WERI-Rb-1 (cell line): ENCODE measurements around the gene ZFR2.
A peak's percentile ranks its signal among the peaks of the same experiment; 100 is the strongest.
"Not testable (repeated sequence)": the region's sequence is repeated elsewhere in the genome, so short reads cannot be mapped to it uniquely, and the experiment has no call there.

ENCODE experiments used
- DNase-seq: peaks from one replicate; pipeline ENCODE4 v3.0.0-alpha.2; 2020
- H3K27ac ChIP-seq: fragments of 250-450 bp; sonication (Bioruptor Pico); 2 replicates; pipeline ENCODE4 v1.5.1; 2020; ENCODE audit warnings: mild to moderate bottlenecking, moderate library complexity
- H3K27me3 ChIP-seq: fragments of 250-450 bp; sonication (Bioruptor Pico); 2 replicates; pipeline ENCODE4 v1.5.1; 2021; ENCODE audit warnings: mild to moderate bottlenecking, low read depth, moderate library complexity; ENCODE audit not compliant: insufficient read depth, severe bottlenecking
- H3K36me3 ChIP-seq: fragments of 250-450 bp; sonication (Bioruptor Pico); 2 replicates; pipeline ENCODE4 v1.5.1; 2020; ENCODE audit warnings: mild to moderate bottlenecking, moderate library complexity
- H3K4me3 ChIP-seq: 2 replicates; pipeline ENCODE4 v1.5.1; 2011; ENCODE audit warnings: low read depth, mild to moderate bottlenecking, control low read depth, low read length
- H3K9me3 ChIP-seq: fragments of 250-450 bp; sonication (Bioruptor Pico); 2 replicates; pipeline ENCODE4 v1.5.1; 2021; ENCODE audit warnings: mild to moderate bottlenecking, moderate library complexity; ENCODE audit not compliant: severe bottlenecking
- TF ChIP-seq, protein P1 (sequence below): IDR thresholded peaks from 2 replicates; pipeline ENCODE4 v1.5.1; 2011; ENCODE audit warnings: low read depth, mild to moderate bottlenecking, control low read depth, inconsistent platforms, low read length

The ZFR2 gene

DNA sequence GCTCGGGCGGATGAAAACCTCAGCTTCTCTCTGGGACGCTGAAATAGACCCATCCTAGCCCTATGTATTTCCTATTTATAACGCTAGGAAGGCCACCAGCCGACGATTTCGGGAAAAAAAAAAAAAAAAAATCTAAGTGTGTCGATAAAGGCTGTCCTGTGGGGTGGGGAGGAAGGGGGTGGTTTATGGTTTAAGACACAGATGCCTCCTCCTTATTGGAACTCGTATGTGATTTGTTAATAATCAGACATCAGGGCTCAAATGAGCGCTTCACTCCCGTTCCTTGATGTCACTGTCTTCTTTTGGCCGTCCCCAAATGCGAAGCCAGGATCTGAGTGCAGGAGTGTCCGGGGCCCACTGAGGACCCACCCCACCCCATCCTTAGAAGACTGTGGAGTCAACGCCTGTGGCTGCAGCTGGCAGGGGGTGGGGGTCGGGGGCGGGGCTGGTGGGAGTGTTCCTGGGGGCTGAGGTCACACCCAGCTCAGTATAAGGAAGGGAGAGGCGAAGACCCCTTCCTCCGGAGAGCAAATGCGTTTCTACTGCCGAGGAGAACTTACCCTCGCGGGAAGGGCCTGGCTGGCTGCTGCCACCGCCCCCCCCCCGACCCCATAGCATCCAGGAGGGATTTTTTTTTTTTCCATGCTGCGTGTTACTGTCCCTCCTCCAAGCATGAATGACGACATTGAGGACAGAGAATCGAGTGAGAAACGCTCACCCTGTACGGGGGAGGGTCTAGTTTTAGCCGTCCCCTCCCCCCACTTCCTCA, 12.6 kb upstream of the ZFR2 start:
- Histone ChIP-seq H3K27ac (peak overlapping the region; percentile 97), H3K36me3 (peaks cover 15% of the 10 kb centered on the region), H3K27me3 (no peaks in the 10 kb centered on the region), H3K9me3 (no peaks in the 10 kb centered on the region), H3K4me3 (peak overlapping the region; percentile 72)
- TF ChIP-seq, protein P1, sequence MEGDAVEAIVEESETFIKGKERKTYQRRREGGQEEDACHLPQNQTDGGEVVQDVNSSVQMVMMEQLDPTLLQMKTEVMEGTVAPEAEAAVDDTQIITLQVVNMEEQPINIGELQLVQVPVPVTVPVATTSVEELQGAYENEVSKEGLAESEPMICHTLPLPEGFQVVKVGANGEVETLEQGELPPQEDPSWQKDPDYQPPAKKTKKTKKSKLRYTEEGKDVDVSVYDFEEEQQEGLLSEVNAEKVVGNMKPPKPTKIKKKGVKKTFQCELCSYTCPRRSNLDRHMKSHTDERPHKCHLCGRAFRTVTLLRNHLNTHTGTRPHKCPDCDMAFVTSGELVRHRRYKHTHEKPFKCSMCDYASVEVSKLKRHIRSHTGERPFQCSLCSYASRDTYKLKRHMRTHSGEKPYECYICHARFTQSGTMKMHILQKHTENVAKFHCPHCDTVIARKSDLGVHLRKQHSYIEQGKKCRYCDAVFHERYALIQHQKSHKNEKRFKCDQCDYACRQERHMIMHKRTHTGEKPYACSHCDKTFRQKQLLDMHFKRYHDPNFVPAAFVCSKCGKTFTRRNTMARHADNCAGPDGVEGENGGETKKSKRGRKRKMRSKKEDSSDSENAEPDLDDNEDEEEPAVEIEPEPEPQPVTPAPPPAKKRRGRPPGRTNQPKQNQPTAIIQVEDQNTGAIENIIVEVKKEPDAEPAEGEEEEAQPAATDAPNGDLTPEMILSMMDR: no peak
- DNase-seq: peak; percentile 41

DNA sequence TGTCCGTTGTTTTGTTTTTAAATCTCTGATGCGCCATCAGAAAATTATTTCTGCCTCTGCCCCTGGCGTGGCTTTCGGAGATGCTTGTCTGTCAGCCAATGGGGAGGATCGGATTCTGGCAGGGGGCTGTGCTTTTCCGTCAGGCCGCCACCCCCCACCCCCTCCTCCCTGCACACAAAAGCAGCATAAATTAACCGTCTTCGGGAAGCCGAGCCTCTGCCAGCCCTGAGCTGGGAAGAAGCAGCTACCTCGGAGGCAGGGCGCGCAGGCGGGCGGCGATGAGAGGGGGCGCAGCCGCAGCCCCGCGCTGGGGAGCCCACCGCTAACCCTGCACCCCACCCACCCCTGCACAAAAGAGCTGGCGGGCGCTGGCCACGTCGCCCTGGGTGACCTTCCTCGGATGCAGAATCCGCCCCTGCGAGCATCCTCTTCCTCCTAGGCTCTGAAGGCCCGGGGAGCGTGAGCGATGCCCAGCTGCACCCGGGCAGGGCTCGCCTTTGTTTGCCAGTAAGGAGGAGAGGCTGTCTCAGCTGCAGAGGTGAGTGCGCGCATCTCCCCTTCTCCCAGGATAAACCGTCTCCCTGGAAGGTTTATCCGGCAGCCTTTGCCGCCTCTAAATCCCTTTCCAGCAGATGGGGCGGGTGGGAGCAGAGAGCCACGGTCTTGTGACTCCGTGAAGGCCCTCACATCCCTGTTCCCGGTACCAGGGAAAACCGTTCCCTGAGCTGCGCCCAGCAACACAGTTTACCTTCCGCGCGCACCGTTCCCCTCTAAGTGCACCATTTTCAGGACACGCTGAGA, 11.8 kb upstream of the ZFR2 start, which contains the start of gene ATCAY:
Gene ATCAY, plus strand, starts transcription at position 215 of the 801 bp plus-strand sequence. CDS start 5,083 bp downstream, outside the sequence.
- TF ChIP-seq, protein P1: no peak
- peak; percentile 91 for DNase-seq
- Histone ChIP-seq H3K9me3 (no peaks in the 10 kb centered on the region), H3K36me3 (peaks cover 9% of the 10 kb centered on the region), H3K4me3 (peak within 1 kb of the TSS; percentile 72), H3K27ac (peak within 1 kb of the TSS; percentile 97), H3K27me3 (no peaks in the 10 kb centered on the region)

DNA sequence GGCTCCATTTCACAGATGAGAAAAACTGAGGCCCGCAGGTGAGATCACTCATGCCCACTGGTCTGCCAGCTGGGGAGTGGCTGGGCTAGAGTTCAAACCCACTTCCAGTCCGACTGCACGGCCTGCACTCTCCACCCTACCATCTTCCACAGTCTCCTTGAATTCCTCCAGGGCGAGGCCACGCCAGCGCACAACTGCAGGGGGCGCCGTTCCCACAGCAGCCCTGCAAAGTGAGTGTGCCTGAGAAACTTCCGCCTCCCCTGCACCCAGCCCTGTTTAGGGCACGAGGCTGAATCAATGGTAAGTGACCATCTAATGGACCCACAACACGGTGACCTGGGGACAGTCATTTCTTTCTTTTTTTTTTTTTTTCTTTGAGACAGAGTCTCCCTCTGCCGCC, 10.8 kb upstream of the ZFR2 start:
- TF ChIP-seq, protein P1: peak; percentile 69
- Histone ChIP-seq H3K4me3 (no peak overlapping the region; the same call in 1 of the 2 replicates), H3K36me3 (peaks cover 8% of the 10 kb centered on the region), H3K27me3 (no peaks in the 10 kb centered on the region), H3K9me3 (no peaks in the 10 kb centered on the region), H3K27ac (peak overlapping the region; percentile 97; the same call in 1 of the 2 replicates)
- DNase-seq: no peak

DNA sequence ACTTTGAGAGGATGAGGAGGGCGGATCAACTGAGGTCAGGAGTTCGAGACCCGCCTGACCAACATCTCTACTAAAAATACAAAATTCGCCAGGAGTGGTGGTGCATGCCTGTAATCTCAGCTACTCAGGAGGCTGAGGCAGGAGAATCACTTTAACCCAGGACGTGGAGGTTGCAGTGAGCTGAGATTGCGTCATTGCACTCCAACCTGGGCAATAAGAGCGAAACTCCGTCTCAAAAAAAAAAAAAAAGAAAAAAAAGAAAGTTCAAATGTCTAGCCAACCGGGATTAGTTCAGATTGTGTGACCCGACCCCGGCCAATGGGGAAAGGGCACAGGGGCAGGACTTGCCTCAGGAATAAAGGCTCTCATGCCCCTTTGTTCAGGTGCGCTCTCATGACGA, 5.9 kb upstream of the ZFR2 start:
- DNase-seq: not testable (repeated sequence)

DNA sequence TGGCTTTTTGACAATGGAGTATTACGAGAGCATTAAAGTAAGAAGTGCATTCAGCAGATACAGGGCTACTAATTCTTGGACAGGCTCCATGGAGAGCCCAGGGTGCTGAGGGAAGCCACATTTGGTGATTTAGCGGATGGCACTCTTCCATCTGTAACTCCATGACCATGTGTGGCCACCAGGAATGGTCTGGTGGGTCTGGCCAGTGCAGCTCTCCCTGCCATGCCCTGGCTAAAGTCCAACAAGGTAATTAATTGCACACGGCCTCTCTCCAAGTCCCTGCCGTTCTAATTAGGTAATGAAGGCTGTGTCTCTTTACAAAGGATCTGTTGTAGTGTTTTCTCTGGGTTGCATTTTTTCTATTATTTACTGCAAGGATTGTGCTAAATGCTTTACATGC, 4.3 kb upstream of the ZFR2 start:
- Histone ChIP-seq H3K36me3 (no peaks in the 10 kb centered on the region), H3K9me3 (no peaks in the 10 kb centered on the region), H3K27ac (no peak overlapping the region), H3K4me3 (no peak overlapping the region), H3K27me3 (no peaks in the 10 kb centered on the region)
- TF ChIP-seq, protein P1: no peak
- no peak for DNase-seq

More for the DNA sequence above, 5.9 kb upstream of the ZFR2 start:
- H3K4me3 ChIP-seq, H3K27ac ChIP-seq, H3K36me3 ChIP-seq, H3K27me3 ChIP-seq, H3K9me3 ChIP-seq: not testable (repeated sequence)
